GM03348 (cell line): ENCODE measurements around the gene HCRT.
"Not testable (repeated sequence)": the region's sequence is repeated elsewhere in the genome, so short reads cannot be mapped to it uniquely, and the experiment has no call there.

Source experiments
- DNase-seq: peaks from one replicate; pipeline ENCODE4 v3.0.0; 2012; ENCODE audit warnings: low spot score

Gene HCRT

GRCh38 chr17:42184713-42185620 lies at the start of gene HCRT:
HCRT (minus strand) TSS chr17:42185452; CDS start chr17:42185365, 87 bp downstream.
- no peak for DNase-seq

- no peak for DNase-seq
Observed at GRCh38 chr17:42233994-42234393, 48.7 kb upstream of the HCRT start.

- peak; percentile 29 for DNase-seq
Observed at GRCh38 chr17:42233156-42233555, 47.9 kb upstream of the HCRT start.

- no peak for DNase-seq
Observed at GRCh38 chr17:42230225-42230624, 45.0 kb upstream of the HCRT start.

- DNase-seq: no peak
Observed at GRCh38 chr17:42227849-42228700, 42.8 kb upstream of the HCRT start.

GRCh38 chr17:42225646-42226045 lies 40.4 kb upstream of the HCRT start:
- no peak for DNase-seq

- DNase-seq: no peak
Observed at GRCh38 chr17:42224651-42225050, 39.4 kb upstream of the HCRT start.

GRCh38 chr17:42221886-42222745 lies 36.9 kb upstream of the HCRT start:
- peak; percentile 68 for DNase-seq

- DNase-seq: not testable (repeated sequence)
Observed at GRCh38 chr17:42219280-42219679, 34.0 kb upstream of the HCRT start.

GRCh38 chr17:42214156-42214555 lies 28.9 kb upstream of the HCRT start:
- no peak for DNase-seq

GRCh38 chr17:42212382-42212781 lies 27.1 kb upstream of the HCRT start:
- no peak for DNase-seq

GRCh38 chr17:42211921-42212341 lies 26.7 kb upstream of the HCRT start:
- peak; percentile 49 for DNase-seq

- no peak for DNase-seq
Observed at GRCh38 chr17:42210046-42210445, 24.8 kb upstream of the HCRT start.

GRCh38 chr17:42206153-42206612 lies 20.9 kb upstream of the HCRT start:
- not testable (repeated sequence) for DNase-seq

GRCh38 chr17:42203354-42203753 lies 18.1 kb upstream of the HCRT start:
- DNase-seq: no peak

- no peak for DNase-seq
Observed at GRCh38 chr17:42202696-42203095, 17.4 kb upstream of the HCRT start.

- DNase-seq: no peak
Observed at GRCh38 chr17:42202159-42202558, 16.9 kb upstream of the HCRT start.

- DNase-seq: no peak
Observed at GRCh38 chr17:42201458-42201772, 16.2 kb upstream of the HCRT start.

- DNase-seq: no peak
Observed at GRCh38 chr17:42200706-42201457, 15.6 kb upstream of the HCRT start.

- DNase-seq: no peak
Observed at GRCh38 chr17:42199416-42200011, 14.3 kb upstream of the HCRT start.

GRCh38 chr17:42198897-42199296 lies 13.6 kb upstream of the HCRT start:
- DNase-seq: no peak
